GM19467 (cell line): Measurements from ENCODE around the gene GTPBP4.
"Not testable (repeated sequence)": the region's sequence is repeated elsewhere in the genome, so short reads cannot be mapped to it uniquely, and the experiment has no call there.

Source experiments
- ATAC-seq: cut with Tn5 transposase; IDR thresholded peaks from one replicate; pipeline ENCODE4 v1.9.1; 2021; ENCODE audit warnings: mild to moderate bottlenecking, moderate library complexity; ENCODE audit not compliant: unreplicated experiment

The GTPBP4 gene

DNA sequence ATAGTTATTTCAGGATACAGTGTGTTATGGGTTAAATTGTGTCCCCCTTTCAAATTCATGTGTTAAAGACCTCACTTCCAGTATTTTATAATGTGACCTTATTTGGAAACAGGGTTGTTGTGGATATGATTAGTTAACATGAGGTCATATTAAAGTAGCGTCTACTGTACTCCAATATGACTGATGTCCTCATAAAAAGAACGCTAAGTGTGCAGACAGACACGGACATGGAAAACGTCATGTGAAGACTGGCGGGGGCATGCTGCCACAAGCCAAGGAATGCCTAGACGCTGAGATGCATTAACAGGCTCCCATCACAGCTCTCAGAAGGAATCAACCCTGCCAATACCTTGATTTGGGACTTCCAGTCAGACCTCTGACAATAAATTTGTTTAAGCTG, 66.5 kb downstream of the GTPBP4 start:
- no peak for ATAC-seq

DNA sequence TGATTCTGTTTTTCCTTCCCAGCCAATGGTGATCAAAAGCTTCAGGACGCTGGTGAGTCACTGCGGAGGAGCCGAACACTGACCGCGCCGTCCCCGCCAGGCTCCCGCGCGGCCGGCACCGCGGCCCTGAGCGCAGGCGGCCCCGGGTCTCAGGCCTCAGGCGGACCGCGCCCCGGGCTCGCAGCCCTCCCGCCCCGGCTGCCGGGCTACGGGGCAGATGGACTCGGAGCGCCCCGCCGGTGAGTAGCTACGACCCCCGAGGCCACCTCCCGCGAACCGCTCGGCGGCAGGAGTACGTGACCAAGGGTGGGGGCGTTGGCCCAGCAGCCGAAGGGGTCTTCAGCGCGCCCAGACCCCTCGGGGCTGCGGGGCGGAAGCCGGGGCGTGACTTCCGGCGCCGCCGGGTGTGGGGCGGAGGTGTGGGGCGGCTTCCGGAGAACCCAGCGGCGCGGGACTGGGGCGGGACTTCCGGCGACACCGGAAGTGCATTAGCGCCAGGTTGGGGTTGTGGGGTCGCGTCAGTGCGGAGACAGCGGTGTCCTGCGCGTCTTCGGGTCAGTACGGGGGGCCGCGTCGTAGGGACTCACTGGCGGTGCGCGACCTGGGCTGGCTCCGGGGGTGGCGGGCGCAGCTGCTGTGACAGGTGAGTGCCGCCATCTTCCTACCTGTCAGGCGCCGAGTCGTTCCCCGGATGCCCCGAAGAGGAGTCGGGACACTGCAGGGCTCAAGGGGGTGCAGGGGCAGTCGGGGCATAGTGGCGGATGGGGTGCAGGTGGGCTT, 68.3 kb downstream of the GTPBP4 start, which contains the start of gene WDR37:
Gene WDR37 (plus strand): TSS at position 60 of the 780 bp plus-strand sequence. CDS start 15,771 bp downstream, outside the sequence.
- ATAC-seq: peak; percentile 87

DNA sequence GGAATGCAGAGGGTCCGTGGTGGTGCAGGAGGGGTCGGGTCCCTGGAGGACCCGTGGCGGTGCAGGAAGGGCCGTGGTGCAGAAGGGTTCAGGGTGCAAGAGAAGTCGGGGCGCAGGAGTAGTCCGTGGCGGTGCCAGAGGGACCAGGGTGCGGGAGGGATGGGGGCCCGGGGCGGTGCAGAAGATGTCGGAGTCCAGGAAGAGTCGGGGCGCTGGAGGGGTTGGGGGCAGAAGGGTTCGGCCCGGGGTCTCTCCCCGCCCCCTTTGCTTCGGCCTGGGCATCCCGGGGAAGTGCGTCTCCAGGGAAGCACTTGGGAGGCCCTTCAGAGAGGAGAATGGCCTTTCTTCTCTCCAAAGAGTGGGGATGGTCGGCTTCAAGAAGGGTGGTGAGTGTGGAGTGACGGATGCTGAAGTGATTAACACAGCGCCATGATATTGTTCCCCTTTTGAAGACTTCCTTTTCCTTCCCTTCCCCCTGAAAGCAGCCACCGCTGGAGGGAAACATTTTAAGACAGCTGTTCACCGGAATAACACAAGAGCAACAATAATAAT, 68.9 kb downstream of the GTPBP4 start:
- ATAC-seq: no peak

DNA sequence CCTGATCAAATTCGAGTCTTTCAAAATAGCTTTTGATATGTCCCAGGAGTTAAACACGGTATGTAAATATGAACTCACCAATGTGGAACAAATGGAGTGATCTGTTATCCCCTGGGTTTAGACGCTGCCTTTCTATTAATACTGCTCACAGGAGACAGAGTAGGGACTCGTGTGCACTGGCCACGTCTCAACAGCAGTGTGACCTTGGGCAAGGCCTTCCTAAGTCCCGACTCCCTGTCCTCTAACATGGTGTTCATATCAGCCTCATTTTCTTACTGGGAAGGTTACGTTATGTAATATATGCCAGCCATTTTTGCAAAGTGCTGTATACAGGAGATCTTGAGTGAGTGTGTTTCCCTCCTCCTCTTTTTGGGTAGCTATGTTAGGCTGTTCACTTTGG, 69.8 kb downstream of the GTPBP4 start:
- ATAC-seq: no peak

DNA sequence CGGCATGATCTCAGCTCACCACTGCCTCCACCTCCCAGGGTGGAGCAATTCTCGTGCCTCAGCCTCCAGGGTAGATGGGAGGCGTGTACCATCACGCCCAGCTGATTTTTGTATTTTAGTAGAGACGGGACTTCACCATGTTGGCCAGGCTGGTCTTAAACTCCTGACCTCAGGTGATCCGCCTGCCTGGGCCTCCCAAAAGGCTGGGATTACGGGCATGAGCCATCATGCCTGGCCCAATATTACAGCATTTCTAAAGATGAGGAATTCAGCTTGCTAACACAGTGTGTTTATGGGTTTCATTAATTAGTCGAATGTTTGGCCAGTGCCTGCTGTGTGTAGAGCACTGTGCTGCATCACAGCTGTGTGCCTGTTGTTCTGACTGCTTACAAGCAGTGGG, 71.7 kb downstream of the GTPBP4 start:
- no peak for ATAC-seq

DNA sequence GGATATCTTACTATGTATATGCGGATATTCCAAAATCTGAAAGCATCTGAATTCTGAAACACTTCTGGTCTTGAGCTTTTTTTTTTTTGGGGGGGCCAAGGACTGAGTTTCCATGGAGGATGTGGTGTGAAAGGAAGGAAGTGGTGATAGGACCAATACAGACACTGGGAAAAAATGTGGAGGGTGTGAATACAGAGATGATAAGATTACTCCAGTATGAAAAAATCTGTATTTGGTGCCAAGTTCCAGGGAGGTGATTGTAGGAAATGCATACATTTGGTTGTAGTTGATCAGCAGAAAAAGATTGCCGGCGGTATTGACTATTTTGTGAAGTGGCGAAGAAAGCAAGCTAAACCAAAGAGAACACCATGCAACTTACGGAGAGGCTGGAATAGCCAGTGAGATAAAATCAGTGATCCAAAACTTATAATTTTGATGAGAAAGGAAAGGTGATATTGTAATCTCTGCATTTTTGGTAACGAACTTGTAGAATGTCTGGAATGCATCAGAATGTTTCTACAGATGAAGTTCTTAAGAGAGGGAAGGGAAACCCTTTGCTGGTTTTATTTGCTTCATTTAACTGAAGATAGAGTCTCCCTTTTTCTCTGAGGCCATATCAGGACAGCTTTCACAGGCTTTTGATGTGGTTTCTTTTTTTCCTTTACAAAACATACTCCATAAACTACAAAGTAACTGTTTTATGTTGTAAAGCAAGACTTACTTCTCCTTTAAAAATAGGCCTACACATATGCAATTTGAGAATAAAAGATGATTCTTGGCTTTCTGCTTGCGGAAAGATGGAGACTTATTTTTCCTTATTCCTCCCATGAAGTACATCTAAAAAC, 73.9 kb downstream of the GTPBP4 start:
- ATAC-seq: no peak

DNA sequence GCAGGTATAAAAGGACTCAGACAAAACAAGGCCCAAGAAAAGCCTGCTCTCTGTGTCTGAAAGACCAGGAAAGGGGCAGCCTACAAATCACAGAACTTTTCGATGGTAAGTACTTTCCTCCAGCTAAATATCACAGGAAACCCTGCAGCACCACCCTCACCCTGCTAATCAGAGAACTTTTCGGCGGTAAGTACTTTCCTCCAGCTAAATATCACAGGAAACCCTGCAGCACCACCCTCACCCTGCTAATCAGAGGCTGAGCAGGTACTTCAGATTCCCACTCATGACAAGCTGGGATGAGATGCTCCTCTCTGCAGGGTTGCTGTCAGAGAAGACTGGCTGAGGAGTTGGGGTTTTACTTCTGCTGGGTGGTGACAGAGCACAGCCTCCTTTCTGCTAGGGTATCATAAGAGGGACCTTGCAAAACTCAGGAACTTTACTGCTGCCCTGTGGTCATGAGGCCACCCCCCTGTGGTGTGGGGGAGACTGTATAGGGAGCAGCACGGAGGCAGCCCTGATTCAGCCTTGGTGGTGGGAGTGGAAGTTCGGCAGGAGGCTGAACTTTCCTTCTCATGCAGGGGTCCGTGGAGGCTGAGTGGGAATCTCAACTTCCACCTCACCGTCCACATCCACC, 75.1 kb downstream of the GTPBP4 start:
- no peak for ATAC-seq

DNA sequence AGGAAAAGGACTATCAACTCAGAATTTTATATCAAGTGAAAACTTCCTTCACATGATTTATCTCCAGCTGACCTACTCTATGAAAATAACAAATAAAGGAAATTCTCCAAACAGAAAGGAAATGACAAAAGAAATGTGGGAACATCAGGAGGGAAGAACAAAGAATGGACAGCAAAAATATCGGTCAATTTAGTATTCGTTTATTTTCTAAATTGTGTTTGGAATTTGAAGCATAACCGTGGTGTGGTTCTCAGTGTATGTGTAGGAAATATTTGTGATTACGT, 76.7 kb downstream of the GTPBP4 start:
- ATAC-seq: no peak

DNA sequence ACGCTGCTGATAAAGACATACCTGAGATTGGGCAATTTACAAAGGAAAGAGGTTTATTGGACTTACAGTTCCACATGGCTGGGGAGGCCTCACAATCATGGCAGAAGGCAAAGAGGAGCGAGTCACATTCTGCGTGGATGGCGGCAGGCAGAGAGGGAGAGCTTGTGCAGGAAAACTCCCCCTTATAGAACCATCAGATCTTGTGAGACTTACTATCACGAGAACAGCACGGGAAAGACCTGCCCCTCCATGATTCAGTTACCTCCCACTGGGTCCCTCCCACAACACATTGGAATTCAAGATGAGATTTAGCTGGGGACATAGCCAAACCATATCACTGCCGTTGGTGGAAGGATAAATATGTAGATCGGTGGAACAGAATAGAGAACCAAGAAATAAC, 78.5 kb downstream of the GTPBP4 start:
- not testable (repeated sequence) for ATAC-seq

DNA sequence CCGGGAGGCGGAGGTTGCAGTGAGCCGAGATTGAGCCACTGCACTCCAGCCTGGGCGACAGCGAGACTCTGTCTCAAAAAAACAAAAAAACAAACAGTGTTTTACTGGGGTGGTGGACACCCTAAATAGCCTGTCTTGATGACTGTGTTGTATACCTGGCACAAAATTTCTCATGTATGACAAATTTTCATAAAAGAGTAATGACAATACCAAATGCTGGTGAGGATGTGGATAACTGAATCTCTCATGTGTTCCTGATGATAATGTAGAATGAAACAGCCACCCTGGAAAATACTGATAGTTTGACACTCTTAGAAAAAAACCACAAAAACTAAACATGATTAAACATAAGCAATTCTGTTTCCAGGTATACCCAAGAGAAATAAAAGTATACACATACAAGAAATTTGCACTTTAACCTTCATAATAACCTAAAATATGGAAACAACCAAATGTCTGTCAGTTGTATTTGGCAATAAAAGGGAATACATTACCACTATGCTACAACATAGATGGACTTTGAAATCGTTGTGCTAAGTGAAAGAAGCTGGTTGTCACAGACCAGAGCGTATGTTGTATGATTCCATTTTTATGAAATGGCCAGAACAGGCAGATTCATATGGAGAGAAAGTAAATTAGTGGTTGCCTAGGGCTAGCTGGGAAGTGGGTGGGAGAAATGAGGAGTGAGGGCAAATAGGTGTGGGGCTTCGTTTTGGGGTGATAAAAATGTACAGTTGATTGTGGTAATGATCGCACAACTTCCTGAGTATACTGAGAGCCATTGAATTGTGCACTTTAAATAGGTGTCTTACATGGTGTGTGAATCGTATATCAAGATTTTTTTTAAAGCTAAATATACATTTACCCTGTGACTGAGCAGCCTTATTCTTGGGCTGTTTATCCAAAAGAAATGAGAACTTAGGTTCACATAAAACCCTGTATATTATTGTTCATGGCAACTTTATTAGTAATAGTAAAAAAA, 80.4 kb downstream of the GTPBP4 start:
- ATAC-seq: no peak
